ENCODE results near the gene IQGAP3.
A peak's percentile ranks its signal among the peaks of the same experiment; 100 is the strongest.

IQGAP3 gene

GRCh38 chr1:156480411-156481192, 91.8 kb downstream of the IQGAP3 start:
- DNase-seq (ENCODE audit: low spot score) = peak; percentile 77

- DNase-seq (ENCODE audit: low spot score) = no peak
Observed at GRCh38 chr1:156480016-156480370, 92.4 kb downstream of the IQGAP3 start.

- DNase-seq (ENCODE audit: low spot score) = no peak
Observed at GRCh38 chr1:156479093-156480015, 93.0 kb downstream of the IQGAP3 start.

- DNase-seq (ENCODE audit: low spot score) = no peak
Observed at GRCh38 chr1:156478250-156478627, 94.1 kb downstream of the IQGAP3 start.

- DNase-seq (ENCODE audit: low spot score) = no peak
Observed at GRCh38 chr1:156477526-156478249, 94.7 kb downstream of the IQGAP3 start.

- DNase-seq (ENCODE audit: low spot score) = no peak
Observed at GRCh38 chr1:156476501-156477298, 95.7 kb downstream of the IQGAP3 start.

GRCh38 chr1:156475568-156476500, 96.5 kb downstream of the IQGAP3 start:
- DNase-seq (ENCODE audit: low spot score) = no peak
